Suppressor macrophage treated with lipopolysaccharide for 1 hour (primary cell): ENCODE data around the gene TOR1B.

Source experiments
- DNase-seq, 3 donors: peaks; one replicate each; pipeline ENCODE4 v3.0.0-alpha.2; 2020 to 2022

The TOR1B gene

DNA sequence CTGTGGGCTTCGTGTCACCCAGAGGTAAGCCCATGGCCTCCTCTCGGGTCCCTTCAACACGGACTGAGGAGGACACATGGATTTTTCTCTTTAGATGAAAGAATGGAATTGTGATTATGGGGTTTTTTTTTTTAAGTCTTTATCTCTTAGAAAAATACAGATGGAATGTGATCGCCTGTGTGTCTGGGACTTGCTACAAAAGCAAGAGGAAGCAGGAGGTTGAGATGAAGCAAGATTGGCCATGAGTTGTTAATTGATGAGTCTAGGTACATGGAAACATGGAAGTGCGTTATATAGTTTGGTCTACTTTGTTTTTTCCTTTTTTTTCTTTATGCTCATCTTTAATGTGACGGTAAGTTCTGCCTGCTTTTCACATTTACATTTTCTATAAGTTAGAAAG, 46.9 kb downstream of the TOR1B start:
- no peak for DNase-seq

DNA sequence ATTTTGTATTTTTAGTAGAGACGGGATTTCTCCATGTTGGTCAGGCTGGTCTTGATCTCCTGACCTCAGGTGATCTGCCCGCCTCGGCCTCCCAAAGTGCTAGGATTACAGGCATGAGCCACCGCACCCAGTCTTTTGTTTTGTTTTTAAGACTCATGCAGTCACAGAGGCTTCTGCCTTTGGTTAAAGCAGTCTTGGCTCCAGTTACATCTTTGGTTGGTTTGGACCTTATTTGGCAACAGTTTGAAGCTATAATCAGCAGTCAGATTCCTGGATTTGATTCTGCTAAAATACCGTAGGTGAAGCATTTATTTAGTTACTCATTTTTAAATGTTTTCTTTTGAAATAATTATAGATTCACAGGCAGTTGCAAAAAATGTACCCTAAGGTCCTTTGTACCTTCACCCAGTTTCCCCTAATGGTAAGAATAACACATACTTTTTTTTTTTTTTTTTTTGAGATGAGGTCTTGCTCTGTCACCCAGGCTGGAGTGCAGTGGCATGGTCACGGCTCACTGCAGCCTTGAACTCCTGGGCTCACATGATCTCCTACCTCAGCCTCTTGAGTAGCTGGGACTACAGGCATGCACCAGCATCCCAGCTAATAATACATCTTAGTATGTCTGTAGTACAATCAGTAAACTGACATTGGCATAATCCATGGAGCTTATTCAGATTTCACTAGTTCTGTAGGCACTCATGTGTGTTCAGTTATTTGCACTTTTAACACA, 48.0 kb downstream of the TOR1B start:
- no peak for DNase-seq

DNA sequence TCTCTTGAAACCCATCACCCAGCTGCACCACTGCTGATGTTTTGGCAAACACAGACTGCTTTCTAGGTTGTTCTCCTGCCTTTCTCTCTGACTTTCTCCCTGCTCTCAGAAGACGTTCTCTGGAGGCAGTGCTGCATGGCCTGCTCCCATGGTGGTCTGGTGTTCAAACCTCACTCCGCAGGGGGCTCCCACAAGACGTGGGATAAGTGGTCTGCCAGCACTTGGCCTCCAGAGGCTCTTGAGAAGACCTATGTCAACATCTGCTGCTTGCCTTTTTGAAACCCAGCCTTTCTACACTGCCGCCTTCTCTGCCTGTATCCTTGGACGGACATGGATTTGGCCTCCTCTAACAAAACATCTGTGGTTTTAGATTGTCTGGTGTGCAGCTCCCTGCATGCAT, 48.8 kb downstream of the TOR1B start:
- no peak for DNase-seq

DNA sequence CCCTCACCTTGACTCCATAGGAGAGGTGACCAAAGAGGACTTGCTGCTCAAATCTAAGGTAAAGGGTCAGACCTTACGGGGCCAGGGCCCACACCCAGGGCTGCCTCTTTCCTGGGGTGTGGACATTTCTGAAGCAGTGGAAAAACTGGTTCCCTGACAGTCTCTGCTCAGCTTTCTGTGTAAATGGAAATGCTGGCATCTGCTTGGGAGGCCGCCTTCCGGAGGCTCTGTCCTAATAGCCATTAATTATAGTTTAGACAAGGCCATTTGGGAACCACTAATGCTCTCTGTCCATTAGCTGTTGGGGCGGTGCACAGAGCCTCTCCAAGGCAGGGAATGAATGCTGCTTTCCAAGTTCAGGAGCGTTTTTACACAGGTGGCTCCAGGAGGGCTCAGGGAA, 49.6 kb downstream of the TOR1B start:
- no peak for DNase-seq

DNA sequence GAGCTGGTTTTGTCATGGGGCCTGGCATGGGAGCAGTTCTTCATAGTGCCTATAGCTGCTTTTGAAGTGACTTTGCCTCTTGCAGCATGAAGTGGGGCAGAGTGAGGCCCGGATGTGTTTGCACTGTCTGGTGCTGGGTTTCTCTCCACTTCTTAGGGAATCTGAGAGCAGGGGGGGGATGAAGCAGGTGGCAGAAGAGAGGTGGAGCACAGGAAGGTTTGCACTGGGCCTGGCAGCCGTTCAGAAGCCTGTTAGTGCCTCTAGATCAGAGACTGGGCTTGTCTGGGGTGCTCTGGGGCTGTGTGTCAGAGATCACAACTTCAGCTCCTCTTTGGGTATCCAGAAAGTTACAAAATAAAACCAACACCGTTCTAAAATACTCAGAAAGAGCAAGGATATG, 50.6 kb downstream of the TOR1B start:
- no peak for DNase-seq

DNA sequence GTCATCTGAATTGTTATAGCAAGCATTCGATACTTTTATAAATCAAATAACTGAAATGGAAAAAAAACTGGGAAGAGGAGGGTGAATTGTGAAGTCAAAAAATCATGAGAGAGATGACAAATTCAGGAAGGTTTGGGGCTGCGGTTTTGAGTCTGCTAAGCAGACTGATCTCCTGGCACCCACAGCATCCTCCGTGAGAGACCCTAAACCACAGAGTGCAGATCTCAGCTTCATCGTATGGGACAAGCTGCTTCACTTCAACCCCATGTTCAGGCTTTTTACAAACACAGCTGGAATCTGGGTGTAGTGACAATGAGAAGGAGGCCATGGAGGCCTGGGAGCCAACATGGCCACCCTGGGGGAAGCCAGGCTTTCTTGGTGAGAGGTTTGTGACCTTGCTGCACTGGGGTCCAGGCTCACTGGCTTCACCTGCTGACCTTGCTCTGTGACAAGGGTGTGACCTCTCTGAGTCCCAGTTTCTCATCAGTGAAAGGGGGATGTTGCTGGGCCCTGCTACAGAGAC, 51.7 kb downstream of the TOR1B start:
- no peak for DNase-seq

DNA sequence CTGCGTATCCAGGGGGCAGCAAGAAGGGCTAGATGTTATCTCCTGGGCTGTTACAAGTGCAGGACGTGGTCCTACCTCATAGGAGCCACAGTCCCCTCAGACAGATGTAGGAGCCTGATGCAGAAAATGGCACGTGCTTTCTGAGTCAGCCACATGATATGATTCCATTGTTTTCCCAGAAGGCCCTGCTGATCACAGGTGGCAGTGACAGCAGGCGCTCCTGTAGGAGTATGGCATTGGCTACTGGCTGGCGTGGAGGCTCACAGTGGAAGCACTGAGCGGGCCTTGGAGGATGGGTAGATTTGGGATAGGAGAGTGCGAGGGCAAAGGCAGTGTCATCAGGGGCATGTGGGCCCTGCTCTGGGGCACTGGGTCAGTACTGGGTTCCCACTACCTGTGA, 54.2 kb downstream of the TOR1B start:
- DNase-seq: no peak

DNA sequence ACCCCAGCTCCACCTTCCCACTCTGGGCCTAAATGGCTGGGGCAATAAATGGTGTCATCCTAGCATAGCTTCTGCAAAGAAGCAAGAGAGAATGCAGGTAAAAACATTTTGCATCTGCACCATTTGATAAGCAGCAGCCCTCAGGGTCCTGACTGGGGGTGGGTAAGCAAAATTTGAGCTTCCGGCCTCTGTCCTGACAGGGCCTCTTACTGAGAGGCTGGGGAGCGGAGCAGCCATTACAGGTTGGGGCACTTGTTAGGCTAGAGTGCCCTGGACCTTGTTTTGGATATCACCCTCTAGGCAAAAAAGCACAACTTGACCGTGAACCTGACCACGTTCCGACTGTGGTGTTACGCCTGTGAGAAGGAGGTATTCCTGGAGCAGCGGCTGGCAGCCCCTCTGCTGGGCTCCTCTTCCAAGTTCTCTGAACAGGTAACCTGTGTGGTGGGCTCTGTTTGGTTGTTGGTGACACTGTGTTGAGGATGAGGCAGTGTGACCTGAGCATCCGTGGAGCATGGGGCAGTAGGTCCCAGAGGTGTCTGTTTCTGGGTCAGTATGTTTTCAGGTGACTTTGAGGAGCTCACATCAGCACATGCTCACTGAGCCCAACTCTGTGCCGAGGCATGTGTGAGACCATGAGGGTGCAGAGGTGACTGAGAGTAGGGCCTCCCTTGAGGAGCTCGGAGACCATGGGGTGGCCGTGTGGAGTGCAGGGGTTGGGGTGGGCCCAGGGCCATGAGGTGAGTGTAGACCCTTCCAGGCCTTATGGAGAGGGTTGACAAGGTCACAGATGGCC, 55.4 kb downstream of the TOR1B start:
- DNase-seq: no peak
